K562 (cell line): ENCODE results near the gene CCM2. TPM values are rescaled to one million over a fixed set of nuclear protein-coding genes. Genes with fewer than 3 reads are reported as not detected.
A peak's percentile ranks its signal among the peaks of the same experiment; 100 is the strongest.

Experiments
- ATAC-seq: fragments of 200-7000 bp; cut with Tn5 transposase; 3 replicates; pipeline ENCODE4 v1.9.1; 2020; ENCODE audit warnings: moderate library complexity
- BruUV-seq: library from RNA; stranded (reverse); fragments of 400-500 nt; replicated peaks from 2 replicates; lab custom pipeline; 2021; lab: Mats Ljungman, UMichigan
- CTCF ChIA-PET: fragments of 300-600 bp; formaldehyde crosslinking; extraction: SDS; loops from one replicate; lab custom pipeline; 2021; ENCODE audit warnings: low intra/inter-chr PET ratio; lab: Yijun Ruan, JAX
- POLR2A ChIA-PET: fragments of 300-600, 350-650 bp; sonication (Branson Sonifier 250); formaldehyde crosslinking; extraction: SDS; loops from one replicate; lab custom pipeline; 2021; ENCODE audit warnings: antibody characterized with exemption, inconsistent platforms; lab: Yijun Ruan, JAX
- DNase-seq, 4 experiments: peaks; one replicate each; pipeline versions ENCODE4 v3.0.0 to v3.0.0-alpha.2; 2011 to 2018; ENCODE audit warnings: low spot score in 3 of 4, mixed read lengths in 3 of 4; ENCODE audit errors: extremely low read depth in 1 of 4
- FAIRE-seq: peaks from 2 replicates; lab custom pipeline; 2011; peaks lifted over from hg19 to GRCh38; lab: Jason Lieb, UNC
- H2AFZ ChIP-seq: 2 replicates; pipeline ENCODE4 v1.6.0; 2011; ENCODE audit warnings: low read depth, low read length, control low read depth, inconsistent platforms
- H3K27ac ChIP-seq: fragments of 200-600 bp; 3 replicates; pipeline ENCODE4 v1.8.0; 2011; ENCODE audit warnings: low read depth, mild to moderate bottlenecking, control low read depth, inconsistent platforms, low read length, moderate library complexity, mixed read lengths; ENCODE audit errors: extremely low read depth
- H3K27me3 ChIP-seq, 2 experiments: fragments of 300-600 bp in 1 of 2; 2 replicates in 1 of 2; 3 replicates in 1 of 2; pipeline versions ENCODE4 v1.6.0 to v1.8.0; 2011; ENCODE audit warnings: inconsistent platforms in 2 of 2, low read length in 2 of 2, mild to moderate bottlenecking in 1 of 2, mixed read lengths in 1 of 2, moderate library complexity in 1 of 2; ENCODE audit not compliant: control insufficient read depth in 2 of 2, insufficient read depth in 2 of 2
- H3K36me3 ChIP-seq: fragments of 300-600 bp; 3 replicates; pipeline ENCODE4 v1.8.0; 2011; ENCODE audit warnings: mild to moderate bottlenecking, low read length, inconsistent platforms; ENCODE audit not compliant: control insufficient read depth, insufficient read depth
- H3K4me1 ChIP-seq, 2 experiments: fragments of 200-600 bp in 1 of 2; replicated peaks in 1 of 2; 2 replicates in 1 of 2; 3 replicates in 1 of 2; pipeline versions ENCODE4 v1.5.1 to v1.8.0; 2011; ENCODE audit warnings: inconsistent platforms in 2 of 2, low read length in 2 of 2, mild to moderate bottlenecking in 1 of 2, mixed read lengths in 1 of 2, moderate library complexity in 1 of 2; ENCODE audit not compliant: control insufficient read depth in 2 of 2, insufficient read depth in 2 of 2
- H3K4me2 ChIP-seq: 2 replicates; pipeline ENCODE4 v1.6.1; 2011; ENCODE audit warnings: low read length, control low read depth, inconsistent platforms, mixed read lengths; ENCODE audit not compliant: insufficient read depth
- H3K4me3 ChIP-seq: fragments of 200-600 bp; sonication (generic), shearing (Covaris generic); 2 replicates; pipeline ENCODE4 v1.5.1; 2016; ENCODE audit warnings: control low read depth, inconsistent platforms
- H3K79me2 ChIP-seq: fragments of 200-600 bp; 3 replicates; pipeline ENCODE4 v1.8.0; 2011; ENCODE audit warnings: low read length, inconsistent platforms; ENCODE audit not compliant: control insufficient read depth, insufficient read depth
- H3K9ac ChIP-seq, 2 experiments: 2 replicates each; pipeline versions ENCODE4 v1.6.0 to v1.6.1; 2011; ENCODE audit warnings: low read depth in 2 of 2, low read length in 2 of 2, control low read depth in 1 of 2, inconsistent platforms in 1 of 2, mild to moderate bottlenecking in 1 of 2, mixed read lengths in 1 of 2; ENCODE audit not compliant: insufficient read depth in 1 of 2
- H3K9me1 ChIP-seq: one replicate; pipeline ENCODE4 v1.6.0; 2011; ENCODE audit warnings: inconsistent platforms, mild to moderate bottlenecking, low read length, moderate library complexity; ENCODE audit not compliant: control insufficient read depth, insufficient read depth
- H3K9me3 ChIP-seq: replicated peaks from 2 replicates; pipeline ENCODE4 v1.5.1; 2011; ENCODE audit warnings: low read depth, low read length, inconsistent platforms; ENCODE audit not compliant: control insufficient read depth, insufficient read depth
- H4K20me1 ChIP-seq: replicated peaks from 2 replicates; pipeline ENCODE4 v1.6.1; 2011; ENCODE audit warnings: low read length, inconsistent platforms, mixed read lengths; ENCODE audit not compliant: control insufficient read depth, insufficient read depth
- POLR2AphosphoS2 ChIP-seq: IDR thresholded peaks from 2 replicates; pipeline ENCODE4 v1.6.1; 2012; ENCODE audit warnings: low read length, improper control_type of control experiment
- RBM14 ChIP-seq: fragments of 200-400 bp; formaldehyde crosslinking; IDR thresholded peaks from 2 replicates; pipeline ENCODE4 v1.6.1; 2018; ENCODE audit warnings: low read depth, mild to moderate bottlenecking, low read length, moderate library complexity, borderline replicate concordance; ENCODE audit not compliant: insufficient read depth
- WGBS: fragments of 100-300 bp; shearing (Covaris generic); methylation state at CpG from one replicate; pipeline ENCODE4 v1.1.6; 2016; ENCODE audit warnings: low coverage, mixed read lengths; ENCODE audit not compliant: insufficient coverage; ENCODE audit errors: missing lambda C conversion rate; 5-methylcytosine and 5-hydroxymethylcytosine counted together
- in situ Hi-C: fragments of 300-500 bp; cut with MboI; formaldehyde crosslinking; loops from 4 replicates; pipeline ENCODE4 v1.15.0; 2018; ENCODE audit warnings: inconsistent platforms, mixed read lengths
- intact Hi-C: fragments of 100-400 bp; cut with micrococcal nuclease; formaldehyde crosslinking; loops from 2 replicates; pipeline ENCODE4 v1.14.2; 2022
- polyA plus RNA-seq, 8 experiments: library from polyadenylated mRNA; depleted of rRNA in 4 of 8; stranded (reverse) in 5 of 8; unstranded in 3 of 8; fragments of >200 nt; fragmentation: Nextera tagmentation in 2 of 8; fragmentation: Illumina TruSeq in 1 of 8; extraction: Ambion mirVana in 2 of 8; extraction: Trizol in 1 of 8; gene quantifications; 2 replicates each; pipeline versions ENCODE4 v1.2.1 to v1.2.3, GENCODE V29; 2011 to 2014; ENCODE audit warnings: inconsistent platforms in 1 of 8, missing spikeins in 1 of 8
- total RNA-seq, 7 experiments: library from RNA; depleted of rRNA in 6 of 7; stranded (reverse); fragments of >200 nt in 6 of 7; fragmentation: Illumina TruSeq in 2 of 7; extraction: Trizol in 2 of 7; gene quantifications; 2 replicates each; pipeline versions ENCODE4 v1.2.1 to v1.2.3, GENCODE V29; 2011 to 2021; ENCODE audit warnings: low replicate concordance in 1 of 7
- TF ChIP-seq, protein P1 (sequence below), 2 experiments: fragments of 450-650 bp; formaldehyde crosslinking in 1 of 2; IDR thresholded peaks; 2 replicates each; pipeline versions ENCODE4 v1.4.0 to v1.6.1; 2014 to 2020; ENCODE audit warnings: mild to moderate bottlenecking in 2 of 2, borderline replicate concordance in 1 of 2, low read depth in 1 of 2

CCM2 gene
- total and polyA plus RNA-seq, 9 of the 15 experiments (the other 6 are each of a cell fraction or from before 2014, with no cell fraction given), result 0.41 to 38.6 (median 25.9) TPM

DNA sequence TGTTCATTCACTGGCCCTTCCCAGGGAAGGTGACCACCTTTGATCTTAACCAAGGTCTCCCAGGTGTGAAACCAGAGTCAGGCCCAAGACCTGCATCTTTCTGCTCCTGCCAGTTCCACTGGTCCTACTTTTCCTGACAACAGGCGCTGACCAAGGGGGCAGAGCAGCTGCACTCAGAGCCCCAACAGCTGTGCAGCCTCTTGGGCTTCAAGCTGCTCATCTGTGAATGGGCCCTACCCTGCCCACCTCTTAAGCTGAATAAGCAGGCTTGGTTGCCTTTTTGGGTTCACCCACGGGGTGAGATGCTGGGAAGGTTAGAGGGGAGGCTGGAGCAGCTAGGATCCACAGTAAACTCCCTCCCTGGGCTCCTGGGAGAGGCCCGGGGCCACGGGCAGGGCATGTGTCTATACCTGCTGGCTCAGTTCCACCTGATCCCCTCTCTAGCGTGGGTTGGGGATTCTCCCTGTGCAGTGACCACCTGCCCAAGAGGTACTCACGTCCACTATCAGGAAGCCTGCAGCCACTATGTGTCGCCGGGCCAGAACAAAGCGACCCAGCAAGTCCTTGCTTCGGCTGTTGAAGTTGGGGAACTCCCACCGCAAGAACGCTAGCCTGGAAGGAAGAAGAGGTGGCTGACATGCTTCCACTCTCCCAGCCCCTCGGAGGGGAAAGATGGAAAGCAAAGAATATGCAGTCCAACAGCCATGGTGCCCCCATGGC, 100.9 kb downstream of the CCM2 start:
- no peak overlapping the region for H2AFZ ChIP-seq
- peaks cover 0 to 23% of the 10 kb centered on the region in 2 experiments; a peak in 1 of 5 replicates for H3K4me1 ChIP-seq
- no peaks in the 10 kb centered on the region for H3K9me3 ChIP-seq
- peaks cover 71% of the 10 kb centered on the region for H3K36me3 ChIP-seq
- intact Hi-C loops, result no loop called here
- CTCF ChIA-PET, result no interaction called here
- FAIRE-seq, result no peak
- TF ChIP-seq POLR2AphosphoS2 (no peak), RBM14 (no peak)
- TF ChIP-seq, protein P1, sequence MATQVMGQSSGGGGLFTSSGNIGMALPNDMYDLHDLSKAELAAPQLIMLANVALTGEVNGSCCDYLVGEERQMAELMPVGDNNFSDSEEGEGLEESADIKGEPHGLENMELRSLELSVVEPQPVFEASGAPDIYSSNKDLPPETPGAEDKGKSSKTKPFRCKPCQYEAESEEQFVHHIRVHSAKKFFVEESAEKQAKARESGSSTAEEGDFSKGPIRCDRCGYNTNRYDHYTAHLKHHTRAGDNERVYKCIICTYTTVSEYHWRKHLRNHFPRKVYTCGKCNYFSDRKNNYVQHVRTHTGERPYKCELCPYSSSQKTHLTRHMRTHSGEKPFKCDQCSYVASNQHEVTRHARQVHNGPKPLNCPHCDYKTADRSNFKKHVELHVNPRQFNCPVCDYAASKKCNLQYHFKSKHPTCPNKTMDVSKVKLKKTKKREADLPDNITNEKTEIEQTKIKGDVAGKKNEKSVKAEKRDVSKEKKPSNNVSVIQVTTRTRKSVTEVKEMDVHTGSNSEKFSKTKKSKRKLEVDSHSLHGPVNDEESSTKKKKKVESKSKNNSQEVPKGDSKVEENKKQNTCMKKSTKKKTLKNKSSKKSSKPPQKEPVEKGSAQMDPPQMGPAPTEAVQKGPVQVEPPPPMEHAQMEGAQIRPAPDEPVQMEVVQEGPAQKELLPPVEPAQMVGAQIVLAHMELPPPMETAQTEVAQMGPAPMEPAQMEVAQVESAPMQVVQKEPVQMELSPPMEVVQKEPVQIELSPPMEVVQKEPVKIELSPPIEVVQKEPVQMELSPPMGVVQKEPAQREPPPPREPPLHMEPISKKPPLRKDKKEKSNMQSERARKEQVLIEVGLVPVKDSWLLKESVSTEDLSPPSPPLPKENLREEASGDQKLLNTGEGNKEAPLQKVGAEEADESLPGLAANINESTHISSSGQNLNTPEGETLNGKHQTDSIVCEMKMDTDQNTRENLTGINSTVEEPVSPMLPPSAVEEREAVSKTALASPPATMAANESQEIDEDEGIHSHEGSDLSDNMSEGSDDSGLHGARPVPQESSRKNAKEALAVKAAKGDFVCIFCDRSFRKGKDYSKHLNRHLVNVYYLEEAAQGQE (IDR thresholded peaks at IDR 0.05; ENCODE audit: borderline replicate concordance), result no peak
- TF ChIP-seq, protein P1 (CRISPR knock-in tag; IDR thresholded peaks at IDR 0.05; ENCODE audit: low read depth), result no peak
- TF ChIP-seq, all 486 proteins: peak for 0
- Histone ChIP-seq H3K4me3 (no peak overlapping the region), H3K79me2 (peaks cover 21% of the 10 kb centered on the region), H4K20me1 (peaks cover 32% of the 10 kb centered on the region), H3K9ac (peak overlapping the region in 1 of 2 experiments; percentile 48; a peak in 1 of 4 replicates), H3K27me3 (no peaks in the 10 kb centered on the region), H3K27ac (no peak overlapping the region), H3K4me2 (no peak overlapping the region), H3K9me1 (peaks cover 5% of the 10 kb centered on the region)
- POLR2A ChIA-PET, result interaction anchor here (0.6 to 1.9 kb wide), 6 partner anchors 8 to 596 kb away, joined by 3 to 5 read pairs (median 4); partner anchors contain the start of gene TBRG4
- in situ Hi-C loops, result no loop called here
- no peak for DNase-seq
- BruUV-seq, result no TSS peak
- ATAC-seq, result no peak
- 90% methylated on average over 12 of the region's 13 CpGs for WGBS
